HTR-8/SVneo (cell line): ENCODE data around the gene ADPRM.

Source experiments
- DNase-seq: peaks from one replicate; pipeline ENCODE4 v3.0.0; 2011; ENCODE audit warnings: low spot score, mixed read lengths; ENCODE audit not compliant: insufficient read length
- FAIRE-seq: peaks from 2 replicates; lab custom pipeline; 2011; peaks lifted over from hg19 to GRCh38; lab: Jason Lieb, UNC

ADPRM gene

GRCh38 chr17:10737736-10738135 is 40.3 kb downstream of the ADPRM start:
- no peak for FAIRE-seq

GRCh38 chr17:10738521-10739258 is 41.3 kb downstream of the ADPRM start:
- FAIRE-seq (no peak), DNase-seq (no peak)

More at GRCh38 chr17:10737736-10738135, 40.3 kb downstream of the ADPRM start:
- no peak for DNase-seq

GRCh38 chr17:10739386-10739785 is 42.0 kb downstream of the ADPRM start:
- no peak for DNase-seq
- no peak for FAIRE-seq

GRCh38 chr17:10741416-10742135 is 44.2 kb downstream of the ADPRM start:
- FAIRE-seq (no peak), DNase-seq (no peak)

GRCh38 chr17:10742431-10742830 is 45.0 kb downstream of the ADPRM start:
- DNase-seq, result no peak
- FAIRE-seq, result no peak

- DNase-seq, result no peak
- no peak for FAIRE-seq
These were observed 46.1 kb downstream of the ADPRM start for GRCh38 chr17:10743316-10744009.

- no peak for FAIRE-seq
- DNase-seq, result no peak
These were observed 47.2 kb downstream of the ADPRM start for GRCh38 chr17:10744501-10745000.

GRCh38 chr17:10745231-10745630 is 47.8 kb downstream of the ADPRM start:
- FAIRE-seq (no peak), DNase-seq (no peak)

- FAIRE-seq, result no peak
- no peak for DNase-seq
These were observed 51.3 kb downstream of the ADPRM start for GRCh38 chr17:10748531-10749181.

GRCh38 chr17:10750210-10750609 is 52.8 kb downstream of the ADPRM start:
- FAIRE-seq (no peak), DNase-seq (no peak)

GRCh38 chr17:10751563-10751962 is 54.2 kb downstream of the ADPRM start:
- no peak for FAIRE-seq
- DNase-seq, result no peak

GRCh38 chr17:10752696-10753095 is 55.3 kb downstream of the ADPRM start:
- FAIRE-seq (no peak), DNase-seq (no peak)

GRCh38 chr17:10754109-10754508 is 56.7 kb downstream of the ADPRM start:
- FAIRE-seq, result no peak
- no peak for DNase-seq

GRCh38 chr17:10754861-10755591 is 57.6 kb downstream of the ADPRM start:
- no peak for DNase-seq
- FAIRE-seq, result no peak

- DNase-seq (no peak), FAIRE-seq (no peak)
These were observed 58.3 kb downstream of the ADPRM start for GRCh38 chr17:10755592-10756127.

GRCh38 chr17:10756185-10756584 is 58.8 kb downstream of the ADPRM start:
- no peak for FAIRE-seq
- DNase-seq, result no peak

GRCh38 chr17:10756619-10757018 is 59.2 kb downstream of the ADPRM start:
- DNase-seq, result no peak
- FAIRE-seq, result no peak

- FAIRE-seq, result no peak
These were observed 59.7 kb downstream of the ADPRM start for GRCh38 chr17:10757067-10757466.

GRCh38 chr17:10757647-10758046 is 60.3 kb downstream of the ADPRM start:
- FAIRE-seq (no peak), DNase-seq (no peak)

More at GRCh38 chr17:10757067-10757466, 59.7 kb downstream of the ADPRM start:
- DNase-seq, result no peak
